Mucosa of gallbladder (tissue), 1 donor: ENCODE measurements around the gene SLC25A46. TPM values are rescaled to one million over a fixed set of nuclear protein-coding genes. Genes with fewer than 3 reads are reported as not detected.
"Not testable (repeated sequence)": the region's sequence is repeated elsewhere in the genome, so short reads cannot be mapped to it uniquely, and the experiment has no call there.

Experiments used
- DNase-seq: peaks from one replicate; pipeline ENCODE4 v3.0.0-alpha.2; 2020; ENCODE audit warnings: low spot score
- total RNA-seq: library from RNA; stranded (reverse); gene quantifications from one replicate; pipeline ENCODE4 v1.2.1, GENCODE V29; 2021
- donor health status: DM: no; HTN: no; CAD: no.

The SLC25A46 gene
- total RNA-seq, 1 donor from 2014 or later = 46.1 TPM

DNA sequence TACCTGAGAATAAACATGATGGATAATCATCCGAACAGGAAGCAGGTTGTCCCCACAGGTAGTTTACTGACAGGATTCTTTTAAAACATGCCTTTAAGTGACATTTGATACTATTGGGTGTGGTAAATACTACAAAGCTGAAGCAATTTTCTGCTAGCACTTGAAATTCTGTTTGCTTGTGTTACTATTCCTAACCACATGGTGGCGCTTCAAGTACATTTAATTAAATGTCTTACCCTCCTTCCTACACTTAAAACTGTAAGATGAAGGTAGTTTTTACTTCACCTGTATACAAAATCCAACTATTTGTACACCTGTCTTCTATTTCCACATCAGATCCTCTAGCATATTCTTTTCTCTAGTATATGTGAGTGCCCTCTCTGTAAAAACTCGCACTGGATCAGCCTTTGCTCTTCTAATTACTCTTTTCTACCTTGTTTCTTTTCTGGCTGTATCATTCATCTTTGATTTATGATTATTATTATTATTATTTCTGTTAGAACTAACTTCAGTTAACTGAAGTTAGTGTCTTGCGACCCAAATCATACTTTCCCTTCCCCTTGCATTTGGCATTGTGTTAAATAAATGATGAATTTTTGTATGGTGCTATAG lies 18.4 kb downstream of the SLC25A46 start:
- peak; percentile 21 for DNase-seq

- no peak for DNase-seq
Observed at GRCh38 chr5:110760158-110760557, 21.4 kb downstream of the SLC25A46 start.

DNA sequence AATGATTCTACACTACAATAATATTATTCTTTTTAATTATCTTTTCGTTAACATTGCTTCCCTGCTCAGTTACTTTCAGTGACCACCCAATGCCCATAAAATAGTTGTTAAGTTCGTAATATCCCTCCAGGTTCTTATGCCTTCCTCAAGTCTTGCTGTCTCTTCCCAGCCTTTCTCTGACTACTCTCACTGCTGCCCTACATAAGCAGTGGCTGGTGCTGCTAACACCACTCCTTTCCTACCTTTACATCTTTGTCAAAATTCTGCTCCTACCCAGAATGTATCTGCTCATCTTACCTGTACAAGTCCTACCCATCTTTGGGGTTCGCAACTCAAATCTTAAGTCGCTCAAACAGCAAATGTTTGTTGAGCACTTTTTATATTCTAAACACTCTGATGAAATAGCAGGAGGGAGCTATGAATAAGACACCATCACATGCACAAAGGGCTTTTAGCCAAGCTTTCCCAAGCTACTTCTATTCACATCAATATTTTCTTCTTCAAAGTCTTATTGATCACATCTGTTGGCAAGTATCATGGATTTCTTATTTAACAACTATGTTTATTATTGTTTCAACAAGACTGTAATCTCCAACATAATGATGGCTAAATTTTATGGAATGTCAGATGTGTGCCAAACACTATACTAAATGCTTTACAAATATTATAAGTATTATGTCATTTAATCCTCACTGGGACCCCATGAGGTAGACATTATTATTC lies 29.5 kb downstream of the SLC25A46 start:
- DNase-seq = no peak

GRCh38 chr5:110769000-110769681 lies 30.3 kb downstream of the SLC25A46 start:
- no peak for DNase-seq

GRCh38 chr5:110770286-110770685 lies 31.5 kb downstream of the SLC25A46 start:
- DNase-seq = no peak

- no peak for DNase-seq
Observed at GRCh38 chr5:110784901-110785300, 46.1 kb downstream of the SLC25A46 start.

DNA sequence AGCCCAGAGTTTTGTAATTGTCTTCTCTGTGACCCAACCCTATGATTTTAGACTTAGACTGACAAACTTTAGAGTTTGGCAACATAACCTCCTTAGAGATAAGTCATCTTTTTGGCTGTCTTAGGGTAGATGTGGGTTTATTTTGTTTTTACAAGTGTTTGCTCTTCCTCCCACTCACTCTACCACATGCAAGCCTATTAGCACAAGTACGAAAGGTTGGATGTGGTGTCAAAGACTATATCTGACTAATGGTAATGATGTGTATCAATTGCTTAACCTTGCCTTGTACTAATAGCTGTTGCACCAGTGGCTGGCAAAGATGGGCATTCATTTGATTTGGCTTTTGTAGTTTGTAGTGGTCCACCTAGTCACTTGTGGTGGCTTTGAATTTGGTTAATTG lies 46.5 kb downstream of the SLC25A46 start:
- no peak for DNase-seq

- not testable (repeated sequence) for DNase-seq
Observed at GRCh38 chr5:110788006-110788405, 49.2 kb downstream of the SLC25A46 start.

DNA sequence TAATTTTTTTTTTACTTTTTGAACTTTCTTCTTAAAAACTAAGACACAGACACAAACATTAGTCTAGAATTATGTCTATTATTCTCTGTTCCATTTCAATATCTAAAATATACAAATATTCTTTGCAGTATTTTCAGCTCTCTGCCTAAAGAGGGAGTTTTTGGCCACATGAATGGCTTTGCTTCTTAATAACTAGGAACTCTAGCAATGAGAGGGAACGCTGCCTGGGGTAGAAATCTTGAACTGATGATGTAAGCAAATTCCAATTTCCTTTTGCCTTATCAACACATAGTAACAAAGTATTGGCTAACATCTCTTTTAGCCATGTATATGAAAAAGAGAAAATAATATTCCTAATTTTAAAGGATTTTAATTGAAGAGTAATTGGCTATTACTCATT lies 51.9 kb downstream of the SLC25A46 start:
- DNase-seq = no peak

- no peak for DNase-seq
Observed at GRCh38 chr5:110802998-110803397, 64.2 kb downstream of the SLC25A46 start.

- DNase-seq = no peak
Observed at GRCh38 chr5:110803467-110804326, 64.9 kb downstream of the SLC25A46 start.

GRCh38 chr5:110807169-110807568 lies 68.4 kb downstream of the SLC25A46 start:
- DNase-seq = peak; percentile 38

GRCh38 chr5:110809006-110809405 lies 70.2 kb downstream of the SLC25A46 start:
- DNase-seq = no peak

Other genes starting within 250 kb of the SLC25A46 start
- gene TMEM232, start 12.3 kb upstream of the SLC25A46 start, total RNA-seq = 4.1 TPM